Measurements from ENCODE around the gene HDAC7. TPM values are rescaled to one million over a fixed set of nuclear protein-coding genes. Genes with fewer than 3 reads are reported as not detected.

HDAC7 gene
- total RNA-seq, 2 donors from 2014 or later, result 27.3 to 29.7 TPM

- Histone ChIP-seq H3K9me3 (no peaks in the 10 kb centered on the region), H3K9ac (ENCODE audit: low read depth in 2 of 2, low read length in 2 of 2) (no peak overlapping the region), H3K36me3 (peaks cover 12% of the 10 kb centered on the region), H3K4me1 (no peaks in the 10 kb centered on the region), H3K27me3 (no peaks in the 10 kb centered on the region), H3K4me3 (no peak overlapping the region), H3K27ac (no peak overlapping the region)
- intact Hi-C loops (cut with DNase I), result no loop called here
- no peak for DNase-seq
- TF ChIP-seq CTCF (IDR thresholded peaks at IDR 0.05), result no peak
These were observed 26.6 kb downstream of the HDAC7 start for GRCh38 chr12:47793015-47793681.

GRCh38 chr12:47791874-47792273 lies 27.8 kb downstream of the HDAC7 start:
- Histone ChIP-seq H3K9me3 (no peaks in the 10 kb centered on the region), H3K4me3 (no peak overlapping the region), H3K4me1 (no peaks in the 10 kb centered on the region), H3K9ac (ENCODE audit: low read depth in 2 of 2, low read length in 2 of 2) (no peak overlapping the region), H3K27ac (no peak overlapping the region), H3K27me3 (no peaks in the 10 kb centered on the region), H3K36me3 (peaks cover 21% of the 10 kb centered on the region)
- no peak for DNase-seq
- TF ChIP-seq CTCF (IDR thresholded peaks at IDR 0.05), result no peak
- intact Hi-C loops (cut with DNase I), result no loop called here

GRCh38 chr12:47791351-47791746 lies 28.4 kb downstream of the HDAC7 start:
- no peaks in the 10 kb centered on the region for H3K9me3 ChIP-seq
- no peak overlapping the region for H3K27ac ChIP-seq
- intact Hi-C loops (cut with DNase I), result no loop called here
- DNase-seq, result no peak
- H3K27me3 ChIP-seq, result no peaks in the 10 kb centered on the region
- H3K4me1 ChIP-seq, result no peaks in the 10 kb centered on the region
- H3K9ac ChIP-seq (ENCODE audit: low read depth in 2 of 2, low read length in 2 of 2), result no peak overlapping the region
- H3K36me3 ChIP-seq, result peaks cover 21% of the 10 kb centered on the region
- no peak for TF ChIP-seq CTCF (IDR thresholded peaks at IDR 0.05)
- no peak overlapping the region for H3K4me3 ChIP-seq

- Histone ChIP-seq H3K4me1 (no peaks in the 10 kb centered on the region), H3K9me3 (no peaks in the 10 kb centered on the region), H3K36me3 (peaks cover 21% of the 10 kb centered on the region), H3K27ac (no peak overlapping the region), H3K4me3 (no peak overlapping the region), H3K27me3 (no peaks in the 10 kb centered on the region), H3K9ac (ENCODE audit: low read depth in 2 of 2, low read length in 2 of 2) (no peak overlapping the region)
- TF ChIP-seq CTCF (IDR thresholded peaks at IDR 0.05), result no peak
- DNase-seq, result no peak
- intact Hi-C loops (cut with DNase I), result no loop called here
These were observed 28.9 kb downstream of the HDAC7 start for GRCh38 chr12:47790676-47791350.

GRCh38 chr12:47789712-47790489 lies 29.8 kb downstream of the HDAC7 start:
- Histone ChIP-seq H3K4me1 (no peaks in the 10 kb centered on the region), H3K9me3 (no peaks in the 10 kb centered on the region), H3K9ac (ENCODE audit: low read depth in 2 of 2, low read length in 2 of 2) (no peak overlapping the region), H3K27me3 (no peaks in the 10 kb centered on the region), H3K36me3 (peaks cover 21% of the 10 kb centered on the region), H3K4me3 (no peak overlapping the region), H3K27ac (no peak overlapping the region)
- no peak for DNase-seq
- intact Hi-C loops (cut with DNase I), result no loop called here
- TF ChIP-seq CTCF (IDR thresholded peaks at IDR 0.05), result no peak
